Keratinocyte (primary cell): ENCODE data around the gene MCM10. TPM values are rescaled to one million over a fixed set of nuclear protein-coding genes. Genes with fewer than 3 reads are reported as not detected.

Source experiments
- DNase-seq: peaks from one replicate; pipeline ENCODE4 v3.0.0-alpha.2; 2011; ENCODE audit warnings: low read depth, missing footprints, low spot score
- FAIRE-seq: peaks from 2 replicates; lab custom pipeline; 2011; peaks lifted over from hg19 to GRCh38; lab: Jason Lieb, UNC
- H2AFZ ChIP-seq: 2 replicates; pipeline ENCODE4 v1.6.0; 2012; ENCODE audit warnings: low read length, control low read depth, inconsistent platforms; ENCODE audit not compliant: control insufficient read depth
- H3K27ac ChIP-seq: 2 replicates; pipeline ENCODE4 v1.5.1; 2011; ENCODE audit warnings: low read length; ENCODE audit not compliant: control insufficient read depth, insufficient read depth
- H3K27me3 ChIP-seq: 3 replicates; pipeline ENCODE4 v1.6.0; 2011; ENCODE audit warnings: low read length; ENCODE audit not compliant: control insufficient read depth, insufficient read depth; ENCODE audit errors: extremely low read depth
- H3K36me3 ChIP-seq, 2 experiments: 2 replicates in 1 of 2; 3 replicates in 1 of 2; pipeline ENCODE4 v1.5.1; 2011; ENCODE audit warnings: low read length in 2 of 2, mild to moderate bottlenecking in 1 of 2; ENCODE audit not compliant: control insufficient read depth in 2 of 2, insufficient read depth in 2 of 2; ENCODE audit errors: extremely low read depth in 1 of 2
- H3K4me1 ChIP-seq: 3 replicates; pipeline ENCODE4 v1.5.1; 2011; ENCODE audit warnings: low read length; ENCODE audit not compliant: control insufficient read depth, insufficient read depth; ENCODE audit errors: extremely low read depth
- H3K4me2 ChIP-seq: 3 replicates; pipeline ENCODE4 v1.6.0; 2011; ENCODE audit warnings: low read depth, low read length; ENCODE audit not compliant: control insufficient read depth, insufficient read depth; ENCODE audit errors: extremely low read depth
- H3K4me3 ChIP-seq, 3 experiments: fragments of 200-600 bp in 1 of 3; sonication (generic) in 1 of 3; 2 replicates in 2 of 3; 3 replicates in 1 of 3; pipeline ENCODE4 v1.5.1; 2011 to 2016; ENCODE audit warnings: low read length in 3 of 3, mild to moderate bottlenecking in 3 of 3, control low read depth in 2 of 3, inconsistent platforms in 1 of 3, low read depth in 1 of 3, mixed read lengths in 1 of 3, mixed run types in 1 of 3, moderate library complexity in 1 of 3; ENCODE audit not compliant: control insufficient read depth in 2 of 3, insufficient read depth in 2 of 3; ENCODE audit errors: extremely low read depth in 1 of 3
- H3K79me2 ChIP-seq: 2 replicates; pipeline ENCODE4 v1.6.0; 2012; ENCODE audit warnings: low read length; ENCODE audit not compliant: control insufficient read depth, insufficient read depth
- H3K9ac ChIP-seq: 3 replicates; pipeline ENCODE4 v1.6.0; 2011; ENCODE audit warnings: low read length; ENCODE audit not compliant: control insufficient read depth, insufficient read depth; ENCODE audit errors: extremely low read depth
- H3K9me1 ChIP-seq: 3 replicates; pipeline ENCODE4 v1.6.0; 2011; ENCODE audit warnings: low read length; ENCODE audit not compliant: control insufficient read depth, insufficient read depth; ENCODE audit errors: extremely low read depth
- H3K9me3 ChIP-seq: 2 replicates; pipeline ENCODE4 v1.5.1; 2012; ENCODE audit warnings: low read depth, low read length; ENCODE audit not compliant: control insufficient read depth
- H4K20me1 ChIP-seq: 3 replicates; pipeline ENCODE4 v1.6.0; 2011; ENCODE audit warnings: low read length; ENCODE audit not compliant: control insufficient read depth, insufficient read depth; ENCODE audit errors: extremely low read depth
- EZH2 ChIP-seq: IDR thresholded peaks from one replicate; pipeline ENCODE4 v1.6.1; 2012; ENCODE audit warnings: inconsistent platforms, mild to moderate bottlenecking, low read length, moderate library complexity
- dilution Hi-C: fragments of 300-500 bp; cut with MboI; formaldehyde crosslinking; loops from one replicate; pipeline ENCODE4 v1.7.0; 2020; ENCODE audit warnings: low sequenced_read_pairs; ENCODE audit not compliant: extremely low pct_ligation_motif_present
- polyA plus RNA-seq, 5 experiments: library from polyadenylated mRNA; depleted of rRNA in 3 of 5; stranded (reverse) in 3 of 5; stranded (forward) in 1 of 5; unstranded in 1 of 5; fragments of >200 nt; gene quantifications; 1 replicate in 1 of 5; 2 replicates in 3 of 5; 3 replicates in 1 of 5; pipeline versions ENCODE4 v1.2.1 to v1.2.3, GENCODE V29; 2011 to 2012; ENCODE audit warnings: missing spikeins in 2 of 5, low read depth in 1 of 5, low replicate concordance in 1 of 5
- TF ChIP-seq, protein P1 (sequence below), 3 experiments: IDR thresholded peaks in 1 of 3; conservative IDR thresholded peaks in 1 of 3; optimal IDR thresholded peaks in 1 of 3; 2 replicates in 2 of 3; 3 replicates in 1 of 3; pipeline versions ENCODE3 to v1.5.1; 2011; ENCODE audit warnings: low read length in 3 of 3, mild to moderate bottlenecking in 3 of 3, moderate library complexity in 2 of 3, control low read depth in 1 of 3, inconsistent platforms in 1 of 3; ENCODE audit not compliant: insufficient read depth in 2 of 3; ENCODE audit errors: extremely low read depth in 1 of 3

The MCM10 gene
- polyA plus RNA-seq, 1 donor (not counting 4 experiments of a cell fraction or from before 2014, with no cell fraction given), result 6.2 TPM

- Histone ChIP-seq H3K4me3 (no peak overlapping the region), H3K36me3 (peaks cover 0 to 13% of the 10 kb centered on the region in 2 experiments), H3K4me2 (no peak overlapping the region), H3K27ac (no peak overlapping the region), H4K20me1 (no peaks in the 10 kb centered on the region), H2AFZ (no peak overlapping the region), H3K9me1 (no peaks in the 10 kb centered on the region), H3K79me2 (no peaks in the 10 kb centered on the region), H3K4me1 (no peaks in the 10 kb centered on the region), H3K9ac (no peak overlapping the region), H3K9me3 (no peaks in the 10 kb centered on the region), H3K27me3 (no peaks in the 10 kb centered on the region)
- dilution Hi-C loops, result no loop called here
- TF ChIP-seq, protein P1, sequence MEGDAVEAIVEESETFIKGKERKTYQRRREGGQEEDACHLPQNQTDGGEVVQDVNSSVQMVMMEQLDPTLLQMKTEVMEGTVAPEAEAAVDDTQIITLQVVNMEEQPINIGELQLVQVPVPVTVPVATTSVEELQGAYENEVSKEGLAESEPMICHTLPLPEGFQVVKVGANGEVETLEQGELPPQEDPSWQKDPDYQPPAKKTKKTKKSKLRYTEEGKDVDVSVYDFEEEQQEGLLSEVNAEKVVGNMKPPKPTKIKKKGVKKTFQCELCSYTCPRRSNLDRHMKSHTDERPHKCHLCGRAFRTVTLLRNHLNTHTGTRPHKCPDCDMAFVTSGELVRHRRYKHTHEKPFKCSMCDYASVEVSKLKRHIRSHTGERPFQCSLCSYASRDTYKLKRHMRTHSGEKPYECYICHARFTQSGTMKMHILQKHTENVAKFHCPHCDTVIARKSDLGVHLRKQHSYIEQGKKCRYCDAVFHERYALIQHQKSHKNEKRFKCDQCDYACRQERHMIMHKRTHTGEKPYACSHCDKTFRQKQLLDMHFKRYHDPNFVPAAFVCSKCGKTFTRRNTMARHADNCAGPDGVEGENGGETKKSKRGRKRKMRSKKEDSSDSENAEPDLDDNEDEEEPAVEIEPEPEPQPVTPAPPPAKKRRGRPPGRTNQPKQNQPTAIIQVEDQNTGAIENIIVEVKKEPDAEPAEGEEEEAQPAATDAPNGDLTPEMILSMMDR (optimal IDR thresholded peaks at IDR 0.05 in 1 of 3, IDR thresholded peaks at IDR 0.05 in 1 of 3, conservative IDR thresholded peaks at IDR 0.05 in 1 of 3; ENCODE audit: extremely low read depth in 1 of 3, insufficient read depth in 2 of 3, low read length in 3 of 3), result no peak
- TF ChIP-seq EZH2, result no peak
- FAIRE-seq (no peak), DNase-seq (no peak)
Observed at GRCh38 chr10:13190816-13191215, 29.5 kb downstream of the MCM10 start.

GRCh38 chr10:13191362-13191761, 30.0 kb downstream of the MCM10 start:
- no peaks in the 10 kb centered on the region for H3K79me2 ChIP-seq
- DNase-seq, result no peak
- H3K27me3 ChIP-seq, result no peaks in the 10 kb centered on the region
- H3K9me3 ChIP-seq, result no peaks in the 10 kb centered on the region
- H3K4me2 ChIP-seq, result no peak overlapping the region
- FAIRE-seq, result no peak
- no peak overlapping the region for H2AFZ ChIP-seq
- TF ChIP-seq EZH2, result no peak
- TF ChIP-seq, protein P1 (optimal IDR thresholded peaks at IDR 0.05 in 1 of 3, IDR thresholded peaks at IDR 0.05 in 1 of 3, conservative IDR thresholded peaks at IDR 0.05 in 1 of 3; ENCODE audit: extremely low read depth in 1 of 3, insufficient read depth in 2 of 3, low read length in 3 of 3), result no peak
- H3K36me3 ChIP-seq, result peaks cover 0 to 13% of the 10 kb centered on the region in 2 experiments
- no peaks in the 10 kb centered on the region for H4K20me1 ChIP-seq
- H3K9me1 ChIP-seq, result no peaks in the 10 kb centered on the region
- dilution Hi-C loops, result no loop called here
- H3K27ac ChIP-seq, result no peak overlapping the region
- no peak overlapping the region for H3K9ac ChIP-seq
- no peaks in the 10 kb centered on the region for H3K4me1 ChIP-seq
- no peak overlapping the region for H3K4me3 ChIP-seq
